22Rv1 (cell line): Measurements from ENCODE around the gene EBI3.

Source experiments
- H3K27ac ChIP-seq: fragments of 450-650 bp; 2 replicates; pipeline ENCODE4 v1.5.1; 2017
- ZFX ChIP-seq: fragments of 450-650 bp; IDR thresholded peaks from 2 replicates; pipeline ENCODE4 v1.6.1; 2017; ENCODE audit warnings: antibody characterized with exemption, borderline replicate concordance
- TF ChIP-seq, protein P1 (sequence below): fragments of 450-650 bp; IDR thresholded peaks from 2 replicates; pipeline ENCODE4 v1.5.1; 2017; ENCODE audit warnings: mild to moderate bottlenecking

EBI3 gene

DNA sequence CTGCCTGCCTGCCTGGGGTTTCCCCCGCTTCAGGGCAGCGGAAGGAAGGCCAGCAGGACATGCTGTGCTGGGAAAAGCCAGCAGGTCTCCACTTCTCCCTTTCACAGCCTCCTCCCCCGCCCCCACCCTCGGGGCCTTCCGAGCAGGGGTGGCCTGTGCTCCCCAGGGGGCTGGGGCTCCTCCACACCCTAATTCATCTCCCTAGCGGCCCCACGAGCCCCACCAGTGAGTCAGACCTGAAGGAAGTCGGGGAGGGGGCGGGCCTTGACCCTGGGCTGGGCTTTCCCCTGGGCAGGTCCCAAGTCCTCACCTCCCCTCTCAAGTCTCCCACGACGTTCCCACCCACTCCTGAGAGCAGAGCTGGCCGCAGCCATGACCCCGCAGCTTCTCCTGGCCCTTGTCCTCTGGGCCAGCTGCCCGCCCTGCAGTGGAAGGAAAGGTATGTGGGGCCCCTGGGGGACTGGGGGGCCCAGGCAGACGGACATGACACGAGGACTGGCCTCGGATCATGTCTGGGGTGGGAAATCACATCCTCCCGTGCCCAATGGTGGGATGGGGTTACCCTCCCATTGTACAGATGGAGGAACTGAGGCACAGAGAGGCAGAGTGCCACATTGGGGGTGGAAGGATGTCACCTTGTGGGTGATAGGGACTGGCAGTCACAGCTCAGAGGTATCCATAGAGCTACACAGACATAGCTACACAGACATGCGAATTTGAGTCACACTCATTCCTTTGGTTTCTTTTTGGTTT is at the start of gene EBI3:
TSS of gene EBI3 (plus strand) at position 345 of the 753 bp plus-strand sequence. CDS start at position 373, 28 bp downstream.
- H3K27ac ChIP-seq: no peak within 1 kb of the TSS
- TF ChIP-seq ZFX: no peak
- TF ChIP-seq, protein P1, sequence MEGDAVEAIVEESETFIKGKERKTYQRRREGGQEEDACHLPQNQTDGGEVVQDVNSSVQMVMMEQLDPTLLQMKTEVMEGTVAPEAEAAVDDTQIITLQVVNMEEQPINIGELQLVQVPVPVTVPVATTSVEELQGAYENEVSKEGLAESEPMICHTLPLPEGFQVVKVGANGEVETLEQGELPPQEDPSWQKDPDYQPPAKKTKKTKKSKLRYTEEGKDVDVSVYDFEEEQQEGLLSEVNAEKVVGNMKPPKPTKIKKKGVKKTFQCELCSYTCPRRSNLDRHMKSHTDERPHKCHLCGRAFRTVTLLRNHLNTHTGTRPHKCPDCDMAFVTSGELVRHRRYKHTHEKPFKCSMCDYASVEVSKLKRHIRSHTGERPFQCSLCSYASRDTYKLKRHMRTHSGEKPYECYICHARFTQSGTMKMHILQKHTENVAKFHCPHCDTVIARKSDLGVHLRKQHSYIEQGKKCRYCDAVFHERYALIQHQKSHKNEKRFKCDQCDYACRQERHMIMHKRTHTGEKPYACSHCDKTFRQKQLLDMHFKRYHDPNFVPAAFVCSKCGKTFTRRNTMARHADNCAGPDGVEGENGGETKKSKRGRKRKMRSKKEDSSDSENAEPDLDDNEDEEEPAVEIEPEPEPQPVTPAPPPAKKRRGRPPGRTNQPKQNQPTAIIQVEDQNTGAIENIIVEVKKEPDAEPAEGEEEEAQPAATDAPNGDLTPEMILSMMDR: no peak

DNA sequence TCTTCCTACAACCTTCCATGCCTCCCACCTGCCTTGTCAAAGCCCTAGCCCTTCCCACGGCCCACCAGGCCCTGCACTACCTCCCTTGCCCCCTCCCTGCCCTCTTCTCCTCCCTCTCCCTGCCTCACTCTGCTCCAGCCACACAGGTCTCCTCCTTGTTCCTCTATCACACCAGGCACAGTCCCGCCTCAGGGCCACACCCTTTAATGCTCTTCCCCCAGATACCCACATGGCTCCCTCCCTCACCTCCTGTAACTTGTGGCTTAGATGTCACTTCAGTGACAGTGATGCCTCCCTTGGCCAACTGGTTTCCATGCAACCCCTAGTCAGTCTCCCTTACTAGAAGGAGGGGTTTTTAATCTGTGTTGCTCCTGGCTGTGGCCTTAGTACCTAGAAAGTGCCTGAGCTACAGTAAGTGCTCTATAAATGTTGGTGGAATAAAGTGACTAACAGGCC is 48.2 kb upstream of the EBI3 start:
- peak overlapping the region; percentile 67 for H3K27ac ChIP-seq
- TF ChIP-seq, protein P1: no peak
- TF ChIP-seq ZFX: no peak

DNA sequence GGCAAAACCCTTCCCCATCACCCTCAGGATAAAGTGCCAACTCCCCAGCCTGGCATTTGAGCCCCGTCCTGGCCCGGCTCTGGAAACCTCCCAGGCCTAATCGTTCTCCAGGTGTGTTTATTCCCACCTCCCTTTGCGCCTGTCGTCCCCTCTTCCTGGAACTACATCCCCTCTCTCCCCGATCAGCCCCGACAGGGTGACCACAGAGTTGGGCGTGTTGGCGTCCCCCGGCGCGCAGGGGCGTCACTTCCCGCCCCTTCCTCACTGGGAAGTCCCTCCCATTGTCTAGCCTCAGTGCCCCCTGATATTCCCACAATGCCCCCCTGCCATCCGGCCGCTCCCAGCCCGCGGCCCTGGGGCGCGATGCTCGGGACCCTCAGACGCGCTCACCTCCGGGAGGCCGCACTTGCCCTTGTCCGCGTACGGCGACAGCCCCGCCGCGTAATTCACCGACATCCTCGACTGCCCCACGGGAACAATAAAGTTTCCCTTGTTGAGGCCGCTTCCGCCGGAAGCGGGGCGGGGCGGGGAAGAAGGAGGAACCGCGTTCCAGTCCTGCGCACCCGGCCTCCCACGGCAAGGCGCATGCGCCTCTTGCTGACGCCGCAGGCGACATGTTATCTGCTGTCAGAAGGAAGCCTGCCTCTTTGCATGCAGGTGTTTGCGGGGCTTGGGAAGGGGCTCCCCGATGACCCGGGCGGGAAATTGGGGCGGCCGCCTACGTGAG is 47.1 kb upstream of the EBI3 start, which contains the start of the genes ANKRD24 and SIRT6:
TSS of gene ANKRD24 (plus strand) at position 606 of the 727 bp plus-strand sequence. CDS start 3,737 bp downstream, outside the sequence.
TSS of gene SIRT6 (minus strand) at position 480 of the 727 bp plus-strand sequence. CDS start at position 456, 24 bp downstream.
- TF ChIP-seq ZFX: no peak
- TF ChIP-seq, protein P1: no peak
- peak within 1 kb of the TSS; percentile 67 for H3K27ac ChIP-seq

DNA sequence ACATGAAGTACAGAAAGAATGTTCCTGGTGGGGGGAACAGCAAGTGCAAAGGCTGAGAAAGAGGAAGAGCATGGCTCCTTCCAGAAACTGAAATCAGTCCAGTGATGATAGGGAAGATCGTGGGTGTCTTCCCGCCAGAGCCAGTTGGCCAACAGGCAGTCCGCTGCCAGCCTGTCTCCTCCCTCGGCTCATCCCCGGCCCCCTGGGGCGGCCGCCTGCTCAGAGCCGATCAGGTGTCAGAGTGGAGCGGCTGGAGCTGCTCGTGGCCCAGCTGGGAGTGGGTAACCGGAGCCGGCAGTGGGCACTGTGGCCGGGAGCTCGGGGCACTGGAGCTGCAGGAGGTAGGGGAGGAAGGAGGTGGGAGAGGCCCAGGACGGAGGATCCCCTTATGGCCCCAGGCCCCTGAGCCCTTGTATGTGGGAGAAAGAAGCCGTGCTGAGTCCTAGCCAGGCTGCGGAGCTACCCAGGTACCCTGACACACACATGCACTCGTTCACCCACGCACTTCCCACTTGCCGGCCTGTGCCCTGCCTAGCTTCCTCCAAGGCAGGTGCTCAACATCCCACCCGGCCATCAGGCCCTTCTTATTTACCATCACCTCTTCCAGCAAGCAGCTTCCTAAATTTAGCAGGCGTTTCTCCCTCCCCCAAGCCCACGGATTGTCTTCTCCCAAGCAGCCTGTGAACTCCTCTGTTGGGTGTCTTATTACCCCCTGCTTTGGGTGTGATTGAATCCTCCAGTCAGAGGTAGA is 45.2 kb upstream of the EBI3 start:
- peak overlapping the region; percentile 67 for H3K27ac ChIP-seq
- TF ChIP-seq, protein P1: no peak
- no peak for TF ChIP-seq ZFX

DNA sequence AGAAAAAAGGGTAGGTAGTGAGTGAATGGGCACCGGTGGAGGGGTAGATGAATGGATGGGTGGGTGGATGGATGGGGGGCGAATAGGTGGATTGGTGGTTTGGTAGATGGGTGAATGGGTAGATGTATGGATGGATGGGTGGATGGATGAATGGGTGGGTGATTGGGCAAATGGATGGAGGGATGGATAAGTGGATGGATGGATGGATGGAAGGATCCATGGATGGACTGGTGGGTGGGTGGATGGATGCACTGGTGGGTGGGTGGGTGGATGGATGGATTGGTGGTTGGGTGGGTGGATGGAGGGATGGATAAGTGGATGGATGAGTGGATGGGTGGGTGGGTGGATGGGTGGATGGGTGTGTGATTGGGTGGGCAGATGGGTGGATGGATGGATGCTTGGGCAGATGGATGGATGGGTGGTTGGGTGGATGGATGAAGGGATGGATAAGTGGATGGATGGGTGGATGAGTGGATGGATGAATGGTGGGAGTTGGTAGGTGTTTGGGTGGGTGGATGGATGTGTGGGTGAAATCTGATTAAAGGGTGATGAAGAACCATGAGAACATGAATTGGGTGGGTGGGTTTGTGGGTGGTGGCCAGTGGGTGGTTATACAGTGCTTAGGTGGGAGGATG is 44.5 kb upstream of the EBI3 start:
- H3K27ac ChIP-seq: peak overlapping the region; percentile 67; the same call in 1 of the 2 replicates
- TF ChIP-seq ZFX: no peak
- TF ChIP-seq, protein P1: no peak

DNA sequence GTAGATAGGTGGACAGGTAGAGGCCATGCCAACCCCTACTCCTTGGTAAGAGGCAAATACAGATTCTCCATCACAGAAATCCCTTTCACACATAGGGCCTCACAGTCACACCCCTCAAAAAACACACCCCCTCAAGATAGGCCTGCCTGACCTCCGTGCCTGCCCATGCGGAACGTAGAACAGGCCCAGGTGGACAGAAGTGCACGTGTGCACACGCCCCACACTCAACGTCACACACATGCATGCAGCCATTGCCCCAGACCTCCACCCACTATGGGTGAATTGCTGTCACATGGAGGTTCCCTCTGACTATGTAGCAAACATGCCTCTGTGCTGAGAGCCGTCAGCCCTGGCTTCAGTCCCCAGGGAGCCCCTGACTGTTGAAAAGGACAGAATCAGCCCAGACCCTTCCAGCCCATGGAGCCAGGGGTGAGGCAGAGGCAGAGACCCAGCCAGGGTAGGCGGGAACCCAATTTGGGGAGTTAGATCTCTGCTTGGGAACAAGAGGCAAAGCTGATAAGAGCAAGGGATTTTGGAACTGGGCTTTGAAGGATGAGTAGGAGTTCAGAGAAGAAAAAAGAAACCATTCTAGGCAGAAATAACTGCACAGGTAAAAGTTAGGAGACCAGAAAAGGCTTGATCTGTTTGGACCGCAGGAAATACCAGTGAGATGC is 43.8 kb upstream of the EBI3 start:
- no peak for TF ChIP-seq ZFX
- TF ChIP-seq, protein P1: no peak
- no peak overlapping the region for H3K27ac ChIP-seq
